ENCODE results near the gene SPDYE16.
"Not testable (repeated sequence)": the region's sequence is repeated elsewhere in the genome, so short reads cannot be mapped to it uniquely, and the experiment has no call there.

DNA sequence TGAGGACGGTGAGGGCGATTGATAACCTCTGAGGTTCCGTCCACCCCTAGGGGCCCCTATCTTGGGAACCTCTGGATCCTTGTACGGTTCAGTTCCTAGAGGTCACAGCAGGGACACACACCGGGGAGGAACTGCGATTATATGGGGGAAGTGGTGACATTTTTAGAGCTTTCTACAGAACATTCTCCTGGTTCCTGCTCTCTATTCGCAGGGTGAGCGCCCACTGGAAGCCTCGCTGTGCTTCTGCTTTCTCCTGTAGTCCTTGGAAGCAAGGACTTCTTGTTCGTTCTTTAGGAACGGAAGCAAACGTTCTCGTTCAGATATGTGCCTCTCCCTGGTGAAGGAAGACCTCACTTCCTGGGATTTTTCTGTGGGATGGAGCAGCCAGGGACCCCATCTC lies 55.1 kb downstream of the SPDYE16 start:
- TF ChIP-seq EZH2phosphoT487 (IDR thresholded peaks at IDR 0.05; ENCODE audit: borderline replicate concordance, low read length) = not testable (repeated sequence)
- TF ChIP-seq, protein P1, sequence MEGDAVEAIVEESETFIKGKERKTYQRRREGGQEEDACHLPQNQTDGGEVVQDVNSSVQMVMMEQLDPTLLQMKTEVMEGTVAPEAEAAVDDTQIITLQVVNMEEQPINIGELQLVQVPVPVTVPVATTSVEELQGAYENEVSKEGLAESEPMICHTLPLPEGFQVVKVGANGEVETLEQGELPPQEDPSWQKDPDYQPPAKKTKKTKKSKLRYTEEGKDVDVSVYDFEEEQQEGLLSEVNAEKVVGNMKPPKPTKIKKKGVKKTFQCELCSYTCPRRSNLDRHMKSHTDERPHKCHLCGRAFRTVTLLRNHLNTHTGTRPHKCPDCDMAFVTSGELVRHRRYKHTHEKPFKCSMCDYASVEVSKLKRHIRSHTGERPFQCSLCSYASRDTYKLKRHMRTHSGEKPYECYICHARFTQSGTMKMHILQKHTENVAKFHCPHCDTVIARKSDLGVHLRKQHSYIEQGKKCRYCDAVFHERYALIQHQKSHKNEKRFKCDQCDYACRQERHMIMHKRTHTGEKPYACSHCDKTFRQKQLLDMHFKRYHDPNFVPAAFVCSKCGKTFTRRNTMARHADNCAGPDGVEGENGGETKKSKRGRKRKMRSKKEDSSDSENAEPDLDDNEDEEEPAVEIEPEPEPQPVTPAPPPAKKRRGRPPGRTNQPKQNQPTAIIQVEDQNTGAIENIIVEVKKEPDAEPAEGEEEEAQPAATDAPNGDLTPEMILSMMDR (IDR thresholded peaks at IDR 0.05; ENCODE audit: low read depth, low read length, poor library complexity, severe bottlenecking) = not testable (repeated sequence)
